Measurements from ENCODE around the gene CCDC127.
"Not testable (repeated sequence)": the region's sequence is repeated elsewhere in the genome, so short reads cannot be mapped to it uniquely, and the experiment has no call there.

The CCDC127 gene

GRCh38 chr5:233426-233825, 15.5 kb upstream of the CCDC127 start:
- DNase-seq = not testable (repeated sequence)

- no peak for DNase-seq
Observed at GRCh38 chr5:231661-232060, 13.7 kb upstream of the CCDC127 start.

GRCh38 chr5:230711-231110, 12.8 kb upstream of the CCDC127 start:
- no peak for DNase-seq

GRCh38 chr5:228886-229285, 10.9 kb upstream of the CCDC127 start:
- DNase-seq = no peak

- not testable (repeated sequence) for DNase-seq
Observed at GRCh38 chr5:227375-227774, 9.4 kb upstream of the CCDC127 start.

- no peak for DNase-seq
Observed at GRCh38 chr5:225334-225733, 7.4 kb upstream of the CCDC127 start.

- DNase-seq = no peak
Observed at GRCh38 chr5:223791-224190, 5.8 kb upstream of the CCDC127 start.

GRCh38 chr5:222951-223715, 5.2 kb upstream of the CCDC127 start:
- peak; percentile 9 to 24 for DNase-seq

- no peak for DNase-seq
Observed at GRCh38 chr5:219991-220390, 2.0 kb upstream of the CCDC127 start.

- peak; percentile 10 to 40 for DNase-seq
Observed at GRCh38 chr5:219460-219863, 1.5 kb upstream of the CCDC127 start.

GRCh38 chr5:218457-219291, 721 bp upstream of the CCDC127 start:
- DNase-seq = no peak

GRCh38 chr5:216076-216475, 1.9 kb downstream of the CCDC127 start:
- DNase-seq = not testable (repeated sequence)

GRCh38 chr5:215256-215655, 2.7 kb downstream of the CCDC127 start:
- DNase-seq = not testable (repeated sequence)

GRCh38 chr5:213803-214395, 4.1 kb downstream of the CCDC127 start:
- DNase-seq = no peak

GRCh38 chr5:208449-209114, 9.4 kb downstream of the CCDC127 start:
- no peak for DNase-seq

GRCh38 chr5:207599-207998, 10.4 kb downstream of the CCDC127 start:
- DNase-seq = no peak

GRCh38 chr5:206927-207536, 10.9 kb downstream of the CCDC127 start:
- DNase-seq = no peak

GRCh38 chr5:206406-206805, 11.5 kb downstream of the CCDC127 start:
- no peak for DNase-seq

- DNase-seq = no peak
Observed at GRCh38 chr5:204966-205670, 12.8 kb downstream of the CCDC127 start.

- DNase-seq = no peak
Observed at GRCh38 chr5:204462-204861, 13.5 kb downstream of the CCDC127 start.

- DNase-seq = no peak
Observed at GRCh38 chr5:204001-204400, 14.0 kb downstream of the CCDC127 start.

All from Kasumi-1 (cell line).